A673 (cell line): ENCODE measurements around the gene CFAP20DC.

Source experiments
- EZH2 ChIP-seq: fragments of 200-600 bp; sonication (generic); IDR thresholded peaks from 2 replicates; pipeline ENCODE4 v1.6.1; 2017; ENCODE audit warnings: borderline replicate concordance, low read depth, mild to moderate bottlenecking, mixed read lengths, antibody characterized with exemption, low read length; ENCODE audit not compliant: poor library complexity, severe bottlenecking
- TF ChIP-seq, protein P1 (sequence below): fragments of 300-800, 200-600 bp; sonication (generic); conservative IDR thresholded peaks from 2 replicates; pipeline ENCODE4 v1.5.1; 2017; ENCODE audit warnings: low read depth, mild to moderate bottlenecking, antibody characterized with exemption, low read length, moderate library complexity, mixed read lengths

- TF ChIP-seq, protein P1, sequence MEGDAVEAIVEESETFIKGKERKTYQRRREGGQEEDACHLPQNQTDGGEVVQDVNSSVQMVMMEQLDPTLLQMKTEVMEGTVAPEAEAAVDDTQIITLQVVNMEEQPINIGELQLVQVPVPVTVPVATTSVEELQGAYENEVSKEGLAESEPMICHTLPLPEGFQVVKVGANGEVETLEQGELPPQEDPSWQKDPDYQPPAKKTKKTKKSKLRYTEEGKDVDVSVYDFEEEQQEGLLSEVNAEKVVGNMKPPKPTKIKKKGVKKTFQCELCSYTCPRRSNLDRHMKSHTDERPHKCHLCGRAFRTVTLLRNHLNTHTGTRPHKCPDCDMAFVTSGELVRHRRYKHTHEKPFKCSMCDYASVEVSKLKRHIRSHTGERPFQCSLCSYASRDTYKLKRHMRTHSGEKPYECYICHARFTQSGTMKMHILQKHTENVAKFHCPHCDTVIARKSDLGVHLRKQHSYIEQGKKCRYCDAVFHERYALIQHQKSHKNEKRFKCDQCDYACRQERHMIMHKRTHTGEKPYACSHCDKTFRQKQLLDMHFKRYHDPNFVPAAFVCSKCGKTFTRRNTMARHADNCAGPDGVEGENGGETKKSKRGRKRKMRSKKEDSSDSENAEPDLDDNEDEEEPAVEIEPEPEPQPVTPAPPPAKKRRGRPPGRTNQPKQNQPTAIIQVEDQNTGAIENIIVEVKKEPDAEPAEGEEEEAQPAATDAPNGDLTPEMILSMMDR, result no peak
- no peak for TF ChIP-seq EZH2
Measured at GRCh38 chr3:58888087-58888486, 161.7 kb downstream of the CFAP20DC start.
